NB4 (cell line): ENCODE measurements around the gene RSPRY1.

Source experiments
- CTCF ChIP-seq: IDR thresholded peaks from one replicate; pipeline ENCODE4 v1.5.1; 2012; ENCODE audit warnings: low read depth, low read length
- MYC ChIP-seq: IDR thresholded peaks from 2 replicates; pipeline ENCODE4 v1.6.1; 2011; ENCODE audit warnings: low read depth, low read length
- POLR2A ChIP-seq: IDR thresholded peaks from 2 replicates; pipeline ENCODE4 v1.6.1; 2011; ENCODE audit warnings: mild to moderate bottlenecking; ENCODE audit not compliant: insufficient read length; ENCODE audit errors: extremely low read depth
- TF ChIP-seq, protein P1 (sequence below): IDR thresholded peaks from 2 replicates; pipeline ENCODE4 v1.6.1; 2011; ENCODE audit warnings: low read depth, low read length

DNA sequence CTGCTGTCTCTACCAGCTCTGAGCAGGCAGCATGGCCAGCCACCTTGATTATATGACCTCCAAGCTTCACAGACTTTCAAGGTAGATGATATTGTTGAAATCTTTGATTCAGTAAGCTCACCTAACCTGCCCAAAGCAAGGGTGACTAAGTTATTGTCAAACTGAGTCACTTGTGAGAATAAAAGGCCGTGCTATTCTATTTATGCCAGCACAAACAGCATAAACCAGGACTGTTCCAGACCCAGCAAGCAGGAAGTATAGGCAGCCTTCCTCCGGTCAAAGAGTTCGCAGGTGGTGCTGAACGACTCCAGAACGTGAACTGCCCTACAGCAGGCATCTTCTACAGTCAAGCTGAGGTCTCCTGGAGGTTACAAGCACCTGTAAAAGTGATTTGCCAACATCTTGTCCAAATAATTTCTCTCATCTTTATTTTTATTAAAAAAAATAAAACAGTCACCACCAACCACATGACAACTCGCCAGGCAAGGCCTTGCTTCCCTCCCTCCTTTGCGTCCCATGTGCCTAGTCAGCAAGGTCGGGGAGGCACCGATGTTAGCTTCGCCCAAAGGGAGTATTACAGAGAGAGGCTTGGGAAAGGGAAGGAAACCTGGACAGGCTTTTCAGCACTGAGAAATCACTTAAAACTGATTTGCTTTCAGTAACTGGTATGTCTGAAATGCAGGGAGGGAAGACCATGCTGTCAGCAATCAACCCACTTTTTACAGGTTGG lies 69.7 kb downstream of the RSPRY1 start:
- TF ChIP-seq POLR2A: no peak
- no peak for TF ChIP-seq CTCF
- TF ChIP-seq MYC: no peak
- TF ChIP-seq, protein P1, sequence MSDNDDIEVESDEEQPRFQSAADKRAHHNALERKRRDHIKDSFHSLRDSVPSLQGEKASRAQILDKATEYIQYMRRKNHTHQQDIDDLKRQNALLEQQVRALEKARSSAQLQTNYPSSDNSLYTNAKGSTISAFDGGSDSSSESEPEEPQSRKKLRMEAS: no peak
